ENCODE measurements around the gene TRIM31.
"Not testable (repeated sequence)": the region's sequence is repeated elsewhere in the genome, so short reads cannot be mapped to it uniquely, and the experiment has no call there.

DNA sequence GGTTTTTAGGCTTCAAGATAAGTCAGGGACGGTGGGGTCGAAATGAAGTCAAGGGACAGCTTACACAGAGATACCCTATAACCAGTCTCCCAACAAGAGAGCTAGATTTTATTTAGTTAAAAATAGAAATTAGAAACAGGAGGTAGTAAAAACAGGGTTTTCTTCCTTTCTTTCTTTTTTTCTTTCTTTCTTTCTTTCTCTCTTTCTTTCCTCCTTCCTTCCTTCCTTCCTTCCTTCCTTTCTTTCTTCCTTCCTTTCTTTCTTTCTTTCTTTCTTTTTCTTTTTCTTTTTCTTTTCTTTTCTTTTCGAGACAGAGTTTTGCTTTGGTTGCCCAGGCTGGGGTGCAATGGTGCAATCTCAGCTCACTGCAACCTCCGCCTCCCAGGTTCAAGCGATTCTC lies 5.8 kb upstream of the TRIM31 start:
- not testable (repeated sequence) for TF ChIP-seq CTCF (IDR thresholded peaks at IDR 0.05; ENCODE audit: insufficient read depth, low read length, poor library complexity, severe bottlenecking); EZH2phosphoT487 (conservative IDR thresholded peaks at IDR 0.05; ENCODE audit: low read length)

All from SU-DHL-6 (cell line).